H1 (cell line): ENCODE results near the gene SGMS2. TPM values are rescaled to one million over a fixed set of nuclear protein-coding genes. Genes with fewer than 3 reads are reported as not detected.

Experiments used
- BCL11A ChIP-seq, 2 experiments: IDR thresholded peaks; one replicate each; pipeline ENCODE4 v1.6.1; 2011; ENCODE audit warnings: low read depth in 2 of 2, low read length in 2 of 2, mild to moderate bottlenecking in 2 of 2
- CEBPB ChIP-seq: IDR thresholded peaks from 2 replicates; pipeline ENCODE4 v1.6.1; 2012; ENCODE audit warnings: low read depth, low read length
- KDM1A ChIP-seq: fragments of 200-600, 300-600 bp; sonication (generic); IDR thresholded peaks from 2 replicates; pipeline ENCODE4 v1.7.1; 2016; ENCODE audit warnings: mild to moderate bottlenecking, low read length, borderline replicate concordance
- KDM4A ChIP-seq: IDR thresholded peaks from one replicate; pipeline ENCODE4 v1.7.1; 2012; ENCODE audit warnings: low read depth, mild to moderate bottlenecking, moderate library complexity, low read length, inconsistent platforms; ENCODE audit not compliant: severe bottlenecking
- MAFK ChIP-seq: IDR thresholded peaks from 2 replicates; pipeline ENCODE4 v1.6.1; 2012; ENCODE audit warnings: low read depth, mild to moderate bottlenecking, improper control_type of control experiment, low read length
- MAX ChIP-seq: IDR thresholded peaks from 2 replicates; pipeline ENCODE4 v1.6.1; 2012; ENCODE audit warnings: inconsistent platforms
- PHF8 ChIP-seq: fragments of 200-600 bp; sonication (generic); conservative IDR thresholded peaks from 2 replicates; pipeline ENCODE4 v1.7.1; 2012; ENCODE audit warnings: low read depth, mild to moderate bottlenecking, inconsistent platforms, low read length, moderate library complexity
- POLR2AphosphoS5 ChIP-seq: IDR thresholded peaks from 2 replicates; pipeline ENCODE4 v1.6.1; 2011; ENCODE audit warnings: low read depth, low read length
- RBBP5 ChIP-seq: IDR thresholded peaks from 2 replicates; pipeline ENCODE4 v1.7.1; 2012; ENCODE audit warnings: low read depth, mild to moderate bottlenecking, inconsistent platforms, low read length, moderate library complexity, borderline replicate concordance
- SIRT6 ChIP-seq: IDR thresholded peaks from one replicate; pipeline ENCODE4 v1.7.1; 2012; ENCODE audit warnings: low read length, inconsistent platforms
- SUZ12 ChIP-seq: fragments of 200-600 bp; sonication (generic); IDR thresholded peaks from 2 replicates; pipeline ENCODE4 v1.6.1; 2012; ENCODE audit warnings: mild to moderate bottlenecking, inconsistent platforms, low read length, moderate library complexity, mixed read lengths
- TBP ChIP-seq: IDR thresholded peaks from 2 replicates; pipeline ENCODE4 v1.6.1; 2011; ENCODE audit warnings: low read depth, low read length, improper control_type of control experiment
- polyA plus RNA-seq, 7 experiments: library from polyadenylated mRNA; depleted of rRNA in 3 of 7; stranded (reverse) in 5 of 7; unstranded in 2 of 7; fragments of >200 nt in 5 of 7; fragments of 200-250 nt in 2 of 7; gene quantifications; 1 replicate in 5 of 7; 2 replicates in 1 of 7; 4 replicates in 1 of 7; pipeline versions ENCODE4 v1.2.1 to v1.2.3, GENCODE V29; 2011 to 2013; ENCODE audit warnings: missing spikeins in 2 of 7, mixed read lengths in 2 of 7
- total RNA-seq: library from RNA; stranded (reverse); fragmentation: NEBNext Ultra II Directional; extraction: Animal tissue kit (Norgen Biotek cat#: 25700); gene quantifications from 2 replicates; pipeline ENCODE4 v1.2.1, GENCODE V29; 2021
- TF ChIP-seq, protein P1 (sequence below): IDR thresholded peaks from 2 replicates; pipeline ENCODE4 v1.6.1; 2012; ENCODE audit warnings: inconsistent platforms

Gene SGMS2
- total and polyA plus RNA-seq, 2 of the 8 experiments (the other 6 are each of a cell fraction or from before 2014, with no cell fraction given), result 0.04 to 1.3 TPM

DNA sequence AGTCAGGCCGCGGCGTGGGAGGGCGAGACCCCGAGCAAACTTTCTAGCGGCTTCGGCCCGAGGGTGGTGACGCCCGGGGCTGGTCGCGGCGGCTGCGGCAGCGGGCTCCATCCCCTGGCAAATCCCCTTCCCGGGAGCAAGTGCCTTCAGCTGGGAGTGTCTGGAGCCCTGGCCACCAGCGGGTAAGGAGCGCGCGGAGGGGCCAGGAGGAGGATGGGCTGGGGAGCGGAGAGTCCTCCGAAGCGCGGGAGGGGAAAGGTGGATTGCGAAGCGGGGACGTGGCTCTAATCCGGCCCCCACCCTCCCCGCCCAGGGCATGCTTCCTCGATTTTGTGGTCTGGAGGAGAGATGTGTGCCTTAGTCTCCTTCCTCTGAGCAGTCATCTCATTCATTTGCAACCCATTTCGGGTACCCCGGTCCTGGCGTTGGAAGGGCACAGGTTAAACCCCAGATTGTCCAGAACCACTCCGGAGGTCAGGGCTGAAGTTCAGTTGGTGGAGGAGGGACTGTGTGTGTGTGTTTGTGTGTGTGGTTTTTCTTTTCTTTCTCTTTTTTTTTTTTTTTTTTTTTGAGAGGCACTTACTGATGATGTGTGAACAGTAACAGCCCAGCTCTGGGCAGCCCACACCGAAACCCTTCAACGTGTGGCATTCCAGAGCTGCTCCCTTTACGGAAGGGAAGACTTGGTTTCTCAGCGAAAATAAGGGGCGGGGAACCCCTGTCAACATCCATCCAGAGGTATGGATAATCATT is 516 bp downstream of the SGMS2 start (continued):
- TF ChIP-seq BCL11A (IDR thresholded peaks at IDR 0.05; ENCODE audit: low read depth in 2 of 2, low read length in 2 of 2), result no peak
- no peak for TF ChIP-seq SIRT6
- TF ChIP-seq KDM1A, result no peak
- TF ChIP-seq SUZ12, result peak; percentile 58; the same call in 1 of the 2 replicates
- TF ChIP-seq RBBP5, result 0 out of 2 replicates have a peak, but pooled peaks have one; percentile 57
- TF ChIP-seq POLR2AphosphoS5, result no peak
- TF ChIP-seq MAX, result no peak
- TF ChIP-seq MAFK, result no peak
- 0 out of 2 replicates have a peak, but pooled peaks have one; percentile 10 for TF ChIP-seq TBP
- TF ChIP-seq PHF8, result no peak
- no peak for TF ChIP-seq CEBPB
- TF ChIP-seq, protein P1, sequence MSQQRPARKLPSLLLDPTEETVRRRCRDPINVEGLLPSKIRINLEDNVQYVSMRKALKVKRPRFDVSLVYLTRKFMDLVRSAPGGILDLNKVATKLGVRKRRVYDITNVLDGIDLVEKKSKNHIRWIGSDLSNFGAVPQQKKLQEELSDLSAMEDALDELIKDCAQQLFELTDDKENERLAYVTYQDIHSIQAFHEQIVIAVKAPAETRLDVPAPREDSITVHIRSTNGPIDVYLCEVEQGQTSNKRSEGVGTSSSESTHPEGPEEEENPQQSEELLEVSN, result peak; percentile 35; the same call in 1 of the 2 replicates
- peak; percentile 1 for TF ChIP-seq KDM4A
- TF ChIP-seq, all 59 proteins: peak for 6
